Karpas-422 (cell line): ENCODE measurements around the gene PHC2. TPM values are rescaled to one million over a fixed set of nuclear protein-coding genes. Genes with fewer than 3 reads are reported as not detected.

Experiments
- DNase-seq: peaks from one replicate; pipeline ENCODE4 v3.0.0-alpha.2; 2015
- H2AFZ ChIP-seq: fragments of 200-600 bp; sonication (generic); 2 replicates; pipeline ENCODE4 v1.6.1; 2014; ENCODE audit warnings: antibody characterized with exemption, low read length, mixed read lengths
- H3K27ac ChIP-seq: fragments of 200-600 bp; sonication (generic); 2 replicates; pipeline ENCODE4 v1.5.1; 2014; ENCODE audit warnings: mild to moderate bottlenecking, low read length, moderate library complexity
- H3K27me3 ChIP-seq: fragments of 200-600 bp; sonication (generic); 2 replicates; pipeline ENCODE4 v1.6.1; 2014; ENCODE audit warnings: low read length, mixed read lengths
- H3K36me3 ChIP-seq: fragments of 200-600 bp; sonication (generic); 2 replicates; pipeline ENCODE4 v1.6.1; 2014; ENCODE audit warnings: low read length, mixed read lengths; ENCODE audit not compliant: insufficient read depth
- H3K4me1 ChIP-seq: fragments of 200-600 bp; sonication (generic); 2 replicates; pipeline ENCODE4 v1.6.1; 2014; ENCODE audit warnings: mild to moderate bottlenecking, low read length, mixed read lengths
- H3K4me2 ChIP-seq: fragments of 200-600 bp; sonication (generic); 2 replicates; pipeline ENCODE4 v1.6.1; 2014; ENCODE audit warnings: low read length, low read depth, mild to moderate bottlenecking; ENCODE audit not compliant: poor library complexity, severe bottlenecking
- H3K4me3 ChIP-seq: fragments of 200-600 bp; sonication (generic); 2 replicates; pipeline ENCODE4 v1.5.1; 2014; ENCODE audit warnings: mild to moderate bottlenecking, antibody characterized with exemption, low read length, mixed read lengths
- H3K79me2 ChIP-seq: fragments of 200-600 bp; sonication (generic); 2 replicates; pipeline ENCODE4 v1.6.1; 2014; ENCODE audit warnings: mild to moderate bottlenecking, low read length, mixed read lengths
- H3K9ac ChIP-seq: fragments of 200-600 bp; sonication (generic); 2 replicates; pipeline ENCODE4 v1.6.0; 2014; ENCODE audit warnings: low read length
- H3K9me2 ChIP-seq: fragments of 200-600 bp; sonication (generic), shearing (Covaris generic); replicated peaks from 2 replicates; pipeline ENCODE4 v1.6.0; 2014; ENCODE audit warnings: mild to moderate bottlenecking, low read length, moderate library complexity; ENCODE audit not compliant: insufficient read depth
- H3K9me3 ChIP-seq: fragments of 300-700, 200-600 bp; sonication (generic); 2 replicates; pipeline ENCODE4 v1.6.1; 2014; ENCODE audit warnings: low read length, mixed read lengths
- H4K20me1 ChIP-seq: fragments of 200-600 bp; sonication (generic); 2 replicates; pipeline ENCODE4 v1.6.1; 2014; ENCODE audit warnings: mild to moderate bottlenecking, antibody characterized with exemption, low read length, low read depth; ENCODE audit not compliant: insufficient read depth
- total RNA-seq: library from RNA; depleted of rRNA; stranded (reverse); fragments of >200 nt; shearing (Covaris generic); gene quantifications from 2 replicates; pipeline ENCODE4 v1.2.3, GENCODE V29; 2014; ENCODE audit warnings: low replicate concordance

The PHC2 gene
- total RNA-seq, 1 experiment from 2014 or later, result 54.3 TPM

- DNase-seq, result no peak
- no peaks in the 10 kb centered on the region for H3K9me3 ChIP-seq
Measured at GRCh38 chr1:33286451-33287185, 144.3 kb downstream of the PHC2 start.

GRCh38 chr1:33284049-33284448, 146.8 kb downstream of the PHC2 start:
- H3K27me3 ChIP-seq, result no peaks in the 10 kb centered on the region
- no peaks in the 10 kb centered on the region for H4K20me1 ChIP-seq
- no peak for DNase-seq
- H3K4me1 ChIP-seq, result no peaks in the 10 kb centered on the region
- no peak overlapping the region for H3K4me2 ChIP-seq
- H2AFZ ChIP-seq, result no peak overlapping the region
- H3K27ac ChIP-seq, result no peak overlapping the region
- H3K9ac ChIP-seq, result no peak overlapping the region
- H3K79me2 ChIP-seq, result no peaks in the 10 kb centered on the region
- no peak overlapping the region for H3K4me3 ChIP-seq
- no peaks in the 10 kb centered on the region for H3K9me2 ChIP-seq
- no peaks in the 10 kb centered on the region for H3K36me3 ChIP-seq
- no peaks in the 10 kb centered on the region for H3K9me3 ChIP-seq

More at GRCh38 chr1:33286451-33287185, 144.3 kb downstream of the PHC2 start:
- Histone ChIP-seq H3K4me2 (no peak overlapping the region), H3K4me3 (no peak overlapping the region), H3K27me3 (no peaks in the 10 kb centered on the region), H3K9me2 (no peaks in the 10 kb centered on the region), H3K4me1 (no peaks in the 10 kb centered on the region), H4K20me1 (no peaks in the 10 kb centered on the region), H3K27ac (no peak overlapping the region), H3K9ac (no peak overlapping the region), H3K36me3 (no peaks in the 10 kb centered on the region), H3K79me2 (no peaks in the 10 kb centered on the region), H2AFZ (no peak overlapping the region)

- no peak overlapping the region for H3K9ac ChIP-seq
- no peaks in the 10 kb centered on the region for H3K27me3 ChIP-seq
- no peak overlapping the region for H3K4me2 ChIP-seq
- no peaks in the 10 kb centered on the region for H3K79me2 ChIP-seq
- H3K9me2 ChIP-seq, result no peaks in the 10 kb centered on the region
- H4K20me1 ChIP-seq, result no peaks in the 10 kb centered on the region
- no peak overlapping the region for H3K27ac ChIP-seq
- H3K9me3 ChIP-seq, result no peaks in the 10 kb centered on the region
- DNase-seq, result no peak
- H3K4me1 ChIP-seq, result peaks cover 7% of the 10 kb centered on the region
- H3K36me3 ChIP-seq, result no peaks in the 10 kb centered on the region
- no peak overlapping the region for H2AFZ ChIP-seq
- no peak overlapping the region for H3K4me3 ChIP-seq
Measured at GRCh38 chr1:33282791-33283190, 148.1 kb downstream of the PHC2 start.

- Histone ChIP-seq H3K27me3 (no peaks in the 10 kb centered on the region), H3K36me3 (no peaks in the 10 kb centered on the region), H4K20me1 (no peaks in the 10 kb centered on the region), H3K9ac (no peak overlapping the region), H3K4me1 (peaks cover 7% of the 10 kb centered on the region), H3K9me3 (no peaks in the 10 kb centered on the region), H2AFZ (no peak overlapping the region), H3K4me3 (no peak overlapping the region), H3K9me2 (no peaks in the 10 kb centered on the region), H3K79me2 (no peaks in the 10 kb centered on the region), H3K27ac (no peak overlapping the region), H3K4me2 (no peak overlapping the region)
- DNase-seq, result no peak
Measured at GRCh38 chr1:33281554-33282303, 149.2 kb downstream of the PHC2 start.

GRCh38 chr1:33280091-33280661, 150.7 kb downstream of the PHC2 start:
- no peak for DNase-seq
- H3K9me3 ChIP-seq, result no peaks in the 10 kb centered on the region
- H4K20me1 ChIP-seq, result no peaks in the 10 kb centered on the region
- H3K79me2 ChIP-seq, result no peaks in the 10 kb centered on the region
- H3K27ac ChIP-seq, result no peak overlapping the region
- peaks cover 10% of the 10 kb centered on the region for H3K4me1 ChIP-seq
- no peak overlapping the region for H2AFZ ChIP-seq
- no peak overlapping the region for H3K4me3 ChIP-seq
- H3K4me2 ChIP-seq, result no peak overlapping the region
- H3K27me3 ChIP-seq, result no peaks in the 10 kb centered on the region
- no peaks in the 10 kb centered on the region for H3K9me2 ChIP-seq
- H3K9ac ChIP-seq, result no peak overlapping the region
- no peaks in the 10 kb centered on the region for H3K36me3 ChIP-seq

GRCh38 chr1:33277488-33278084, 153.3 kb downstream of the PHC2 start:
- no peaks in the 10 kb centered on the region for H3K79me2 ChIP-seq
- no peak overlapping the region for H3K4me2 ChIP-seq
- H2AFZ ChIP-seq, result no peak overlapping the region
- DNase-seq, result no peak
- no peaks in the 10 kb centered on the region for H3K9me3 ChIP-seq
- no peaks in the 10 kb centered on the region for H3K36me3 ChIP-seq
- no peak overlapping the region for H3K9ac ChIP-seq
- H3K9me2 ChIP-seq, result no peaks in the 10 kb centered on the region
- peaks cover 27% of the 10 kb centered on the region for H3K4me1 ChIP-seq
- H3K27me3 ChIP-seq, result no peaks in the 10 kb centered on the region
- H3K4me3 ChIP-seq, result no peak overlapping the region
- no peak overlapping the region for H3K27ac ChIP-seq
- no peaks in the 10 kb centered on the region for H4K20me1 ChIP-seq

- H3K4me2 ChIP-seq, result no peak overlapping the region
- no peak overlapping the region for H3K27ac ChIP-seq
- H3K4me1 ChIP-seq, result peaks cover 27% of the 10 kb centered on the region
- no peaks in the 10 kb centered on the region for H3K9me2 ChIP-seq
- H3K4me3 ChIP-seq, result no peak overlapping the region
- DNase-seq, result no peak
- no peak overlapping the region for H2AFZ ChIP-seq
- H3K36me3 ChIP-seq, result no peaks in the 10 kb centered on the region
- H3K9me3 ChIP-seq, result no peaks in the 10 kb centered on the region
- H4K20me1 ChIP-seq, result no peaks in the 10 kb centered on the region
- H3K79me2 ChIP-seq, result no peaks in the 10 kb centered on the region
- no peak overlapping the region for H3K9ac ChIP-seq
- no peaks in the 10 kb centered on the region for H3K27me3 ChIP-seq
Measured at GRCh38 chr1:33276573-33277298, 154.2 kb downstream of the PHC2 start.
